Endodermal cell (in vitro differentiated cells): Measurements from ENCODE around the gene PC. TPM values are rescaled to one million over a fixed set of nuclear protein-coding genes. Genes with fewer than 3 reads are reported as not detected.
A peak's percentile ranks its signal among the peaks of the same experiment; 100 is the strongest.

Source experiments
- DNase-seq: peaks from one replicate; pipeline ENCODE4 v3.0.0-alpha.2; 2017
- H3K27ac ChIP-seq: 2 replicates; pipeline ENCODE4 v1.5.1; 2013; ENCODE audit warnings: mild to moderate bottlenecking, low read depth, low read length, moderate library complexity
- H3K27me3 ChIP-seq: 2 replicates; pipeline ENCODE4 v1.6.1; 2013; ENCODE audit warnings: mild to moderate bottlenecking, low read length, moderate library complexity; ENCODE audit not compliant: insufficient read depth, control insufficient read depth, poor library complexity, severe bottlenecking
- H3K36me3 ChIP-seq: 2 replicates; pipeline ENCODE4 v1.7.0; 2013; ENCODE audit warnings: mild to moderate bottlenecking, low read length, moderate library complexity; ENCODE audit not compliant: control insufficient read depth, insufficient read depth
- H3K4me1 ChIP-seq: one replicate; pipeline ENCODE4 v1.7.0; 2013; ENCODE audit warnings: low read length; ENCODE audit not compliant: control insufficient read depth, insufficient read depth
- H3K4me3 ChIP-seq: 2 replicates; pipeline ENCODE4 v1.5.1; 2013; ENCODE audit warnings: mild to moderate bottlenecking, low read length, moderate library complexity
- H3K9ac ChIP-seq: 2 replicates; pipeline ENCODE4 v1.6.1; 2013; ENCODE audit warnings: mild to moderate bottlenecking, low read length, moderate library complexity; ENCODE audit not compliant: poor library complexity, severe bottlenecking; ENCODE audit errors: extremely low read depth
- H3K9me3 ChIP-seq: 2 replicates; pipeline ENCODE4 v1.6.1; 2013; ENCODE audit warnings: mild to moderate bottlenecking, low read length, moderate library complexity; ENCODE audit not compliant: control insufficient read depth
- H3K27ac Mint-ChIP-seq: 2 replicates; pipeline ENCODE4 v1.8.0; 2020; ENCODE audit warnings: mixed read lengths
- H3K27me3 Mint-ChIP-seq: 2 replicates; pipeline ENCODE4 v1.8.0; 2021; ENCODE audit warnings: mild to moderate bottlenecking, mixed read lengths; ENCODE audit not compliant: insufficient read depth
- H3K36me3 Mint-ChIP-seq: 2 replicates; pipeline ENCODE4 v1.8.0; 2020; ENCODE audit warnings: low read depth, mixed read lengths
- H3K4me1 Mint-ChIP-seq: 2 replicates; pipeline ENCODE4 v1.8.0; 2020; ENCODE audit warnings: mixed read lengths
- H3K4me3 Mint-ChIP-seq: 2 replicates; pipeline ENCODE4 v1.8.0; 2020; ENCODE audit warnings: mild to moderate bottlenecking, moderate library complexity, mixed read lengths
- H3K9me3 Mint-ChIP-seq: 2 replicates; pipeline ENCODE4 v1.8.0; 2020; ENCODE audit warnings: mild to moderate bottlenecking, mixed read lengths
- CTCF ChIP-seq: fragments of 200-600 bp; sonication (generic); conservative IDR thresholded peaks from 2 replicates; pipeline ENCODE4 v1.5.0; 2021; ENCODE audit warnings: antibody characterized with exemption, mild to moderate bottlenecking
- WGBS, 2 experiments: methylation state at CpG; one replicate each; pipeline versions ENCODE4 v1.1.5 to v1.1.7; 2013; ENCODE audit warnings: missing lambda C conversion rate in 2 of 2, mixed read lengths in 1 of 2; ENCODE audit not compliant: insufficient coverage in 1 of 2, insufficient read length in 1 of 2; 5-methylcytosine and 5-hydroxymethylcytosine counted together
- total RNA-seq, 2 donors: library from RNA; stranded (reverse); fragmentation: NEBNext Ultra II Directional in 1 of 2; extraction: Animal tissue kit (Norgen Biotek cat#: 25700) in 1 of 2; gene quantifications; 2 replicates in 1 of 2; 3 replicates in 1 of 2; pipeline ENCODE4 v1.2.1, GENCODE V29; 2021

Gene PC
- total RNA-seq, 2 donors from 2014 or later: 21.9 to 24.4 TPM

DNA sequence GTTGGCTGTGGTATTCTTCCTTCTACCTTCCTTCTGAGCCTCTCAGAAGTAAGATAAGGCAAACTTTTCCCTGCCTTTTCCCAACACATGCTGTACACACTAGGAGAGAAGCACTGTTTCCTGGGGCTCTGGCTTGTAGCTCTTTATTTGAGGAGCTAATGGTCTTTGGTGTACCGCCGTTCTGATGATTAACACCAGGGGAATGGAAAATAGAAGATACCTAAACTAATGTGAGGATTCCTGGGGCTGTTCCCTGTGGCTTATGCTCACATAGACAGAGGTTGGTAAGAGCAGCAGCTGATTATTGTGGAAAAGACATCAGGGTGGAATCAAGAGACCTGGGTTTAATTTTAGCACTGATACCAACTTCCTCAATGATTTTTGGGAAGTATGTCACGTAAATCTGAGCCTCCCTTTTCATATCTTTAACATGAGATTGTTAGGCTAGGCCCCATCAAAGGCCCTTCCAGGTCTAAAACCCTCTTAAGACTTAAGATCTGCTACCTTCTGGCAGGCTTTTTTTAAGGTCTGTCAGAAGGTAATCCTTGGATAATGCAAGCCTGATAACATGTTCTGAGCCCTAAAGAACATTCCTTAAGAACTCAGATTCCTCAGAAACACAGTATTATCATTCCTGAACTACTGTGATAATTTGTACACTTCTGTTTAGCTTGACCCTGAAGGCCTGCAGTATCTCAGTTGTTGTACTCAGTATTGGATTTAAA is 139.8 kb downstream of the PC start:
- H3K4me1 ChIP-seq: peaks cover 11% of the 10 kb centered on the region
- peaks cover 10% of the 10 kb centered on the region for H3K36me3 ChIP-seq
- H3K9ac ChIP-seq: no peak overlapping the region
- H3K4me1 Mint-ChIP-seq: peaks cover 24% of the 10 kb centered on the region
- no peaks in the 10 kb centered on the region for H3K9me3 ChIP-seq
- H3K27ac Mint-ChIP-seq: peak overlapping the region; percentile 85
- 48 to 67% methylated on average over 3 of the region's 3 CpGs for WGBS, 2 experiments
- no peaks in the 10 kb centered on the region for H3K27me3 Mint-ChIP-seq
- no peaks in the 10 kb centered on the region for H3K27me3 ChIP-seq
- peaks cover 13% of the 10 kb centered on the region for H3K36me3 Mint-ChIP-seq
- no peak overlapping the region for H3K27ac ChIP-seq
- peak; percentile 47 for DNase-seq
- no peak overlapping the region for H3K4me3 Mint-ChIP-seq
- no peak for TF ChIP-seq CTCF
- no peak overlapping the region for H3K4me3 ChIP-seq
- no peaks in the 10 kb centered on the region for H3K9me3 Mint-ChIP-seq

- H3K4me3 ChIP-seq: no peak overlapping the region
- peaks cover 22% of the 10 kb centered on the region for H3K4me1 Mint-ChIP-seq
- no peak overlapping the region for H3K27ac Mint-ChIP-seq
- H3K4me1 ChIP-seq: peaks cover 6% of the 10 kb centered on the region
- no peak overlapping the region for H3K4me3 Mint-ChIP-seq
- H3K27ac ChIP-seq: no peak overlapping the region
- TF ChIP-seq CTCF: no peak
- no peaks in the 10 kb centered on the region for H3K36me3 ChIP-seq
- no peaks in the 10 kb centered on the region for H3K27me3 Mint-ChIP-seq
- no peak overlapping the region for H3K9ac ChIP-seq
- peaks cover 20% of the 10 kb centered on the region for H3K36me3 Mint-ChIP-seq
- H3K9me3 ChIP-seq: no peaks in the 10 kb centered on the region
- 82 to 100% methylated on average over 1 of the region's 1 CpG for WGBS, 2 experiments
- H3K9me3 Mint-ChIP-seq: no peaks in the 10 kb centered on the region
- no peaks in the 10 kb centered on the region for H3K27me3 ChIP-seq
- no peak for DNase-seq
Observed at GRCh38 chr11:66815646-66816045, 142.5 kb downstream of the PC start.

GRCh38 chr11:66814678-66815077 is 143.5 kb downstream of the PC start:
- DNase-seq: no peak
- Mint-ChIP-seq H3K4me1 (peaks cover 24% of the 10 kb centered on the region), H3K27me3 (no peaks in the 10 kb centered on the region), H3K27ac (no peak overlapping the region), H3K4me3 (no peak overlapping the region), H3K36me3 (peaks cover 24% of the 10 kb centered on the region), H3K9me3 (no peaks in the 10 kb centered on the region)
- no peak overlapping the region for H3K4me3 ChIP-seq
- H3K27ac ChIP-seq: no peak overlapping the region
- no peaks in the 10 kb centered on the region for H3K27me3 ChIP-seq
- TF ChIP-seq CTCF: no peak
- H3K36me3 ChIP-seq: no peaks in the 10 kb centered on the region
- H3K9ac ChIP-seq: no peak overlapping the region
- 94 to 95% methylated on average over 5 of the region's 5 CpGs for WGBS, 2 experiments
- no peaks in the 10 kb centered on the region for H3K9me3 ChIP-seq
- peaks cover 4% of the 10 kb centered on the region for H3K4me1 ChIP-seq
